Erythroblast (primary cell): ENCODE results near the gene ITK.

Experiments used
- GATA1 ChIP-seq: IDR thresholded peaks from 2 replicates; pipeline ENCODE4 v1.6.1; 2011; ENCODE audit warnings: low read depth, mild to moderate bottlenecking, control low read depth, low read length, moderate library complexity
- POLR2A ChIP-seq: IDR thresholded peaks from 2 replicates; pipeline ENCODE4 v1.6.1; 2011; ENCODE audit warnings: mild to moderate bottlenecking, low read length

DNA sequence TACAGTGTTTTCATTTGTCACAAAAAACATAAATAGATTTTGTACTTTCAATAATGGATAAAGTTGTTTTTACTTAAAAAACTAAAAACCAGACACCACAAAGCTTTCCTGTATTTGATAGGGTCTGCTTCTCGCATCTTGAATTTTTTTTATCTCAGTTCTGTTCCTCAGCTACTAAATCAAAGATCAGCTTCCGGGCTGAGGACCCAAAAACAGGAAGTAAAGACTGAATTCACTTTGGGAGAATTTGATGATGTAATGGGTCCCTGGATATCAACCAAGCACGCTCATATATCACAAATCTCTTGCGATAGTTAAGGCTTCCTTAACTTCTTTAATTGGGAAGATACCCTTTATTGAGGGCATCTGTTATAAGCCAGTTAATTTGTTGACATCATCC, 24.1 kb downstream of the ITK start:
- TF ChIP-seq POLR2A: no peak
- no peak for TF ChIP-seq GATA1
